Osteocyte (in vitro differentiated cells): ENCODE measurements around the gene OR52A1. TPM values are rescaled to one million over a fixed set of nuclear protein-coding genes. Genes with fewer than 3 reads are reported as not detected.
"Not testable (repeated sequence)": the region's sequence is repeated elsewhere in the genome, so short reads cannot be mapped to it uniquely, and the experiment has no call there.

Experiments used
- DNase-seq: peaks from one replicate; pipeline ENCODE4 v3.0.0; 2021; ENCODE audit warnings: mixed read lengths; ENCODE audit not compliant: unreplicated experiment; ENCODE audit errors: extremely low spot score
- H3K27ac Mint-ChIP-seq: one replicate; pipeline ENCODE4 v1.8.0; 2021; ENCODE audit warnings: mild to moderate bottlenecking, mixed read lengths; ENCODE audit not compliant: unreplicated experiment
- H3K27me3 Mint-ChIP-seq: one replicate; pipeline ENCODE4 v1.8.0; 2021; ENCODE audit warnings: mixed read lengths; ENCODE audit not compliant: unreplicated experiment
- H3K36me3 Mint-ChIP-seq: one replicate; pipeline ENCODE4 v1.8.0; 2021; ENCODE audit warnings: mixed read lengths; ENCODE audit not compliant: unreplicated experiment
- H3K4me1 Mint-ChIP-seq: one replicate; pipeline ENCODE4 v1.8.0; 2021; ENCODE audit warnings: mixed read lengths; ENCODE audit not compliant: unreplicated experiment
- H3K4me3 Mint-ChIP-seq: one replicate; pipeline ENCODE4 v1.8.0; 2021; ENCODE audit warnings: mild to moderate bottlenecking, moderate library complexity, mixed read lengths; ENCODE audit not compliant: unreplicated experiment
- H3K9me3 Mint-ChIP-seq: one replicate; pipeline ENCODE4 v1.8.0; 2021; ENCODE audit warnings: mixed read lengths; ENCODE audit not compliant: unreplicated experiment
- CTCF ChIP-seq: fragments of 200-600 bp; sonication (generic); IDR thresholded peaks from 2 replicates; pipeline ENCODE4 v1.5.0; 2021; ENCODE audit warnings: antibody characterized with exemption, mild to moderate bottlenecking, moderate library complexity
- total RNA-seq: library from RNA; stranded (reverse); gene quantifications from 2 replicates; pipeline ENCODE4 v1.2.1, GENCODE V29; 2021

Gene OR52A1
- total RNA-seq, 1 donor from 2014 or later, result not detected

- no peaks in the 10 kb centered on the region for H3K36me3 Mint-ChIP-seq
- H3K4me3 Mint-ChIP-seq, result no peak overlapping the region
- H3K27me3 Mint-ChIP-seq, result peaks cover 2% of the 10 kb centered on the region
- no peak overlapping the region for H3K27ac Mint-ChIP-seq
- no peak for TF ChIP-seq CTCF
- H3K4me1 Mint-ChIP-seq, result no peaks in the 10 kb centered on the region
- H3K9me3 Mint-ChIP-seq, result no peaks in the 10 kb centered on the region
- no peak for DNase-seq
Measured at GRCh38 chr11:5174934-5175333, 20.4 kb upstream of the OR52A1 start.

- H3K27me3 Mint-ChIP-seq, result peaks cover 4% of the 10 kb centered on the region
- no peaks in the 10 kb centered on the region for H3K9me3 Mint-ChIP-seq
- no peak overlapping the region for H3K4me3 Mint-ChIP-seq
- no peak overlapping the region for H3K27ac Mint-ChIP-seq
- no peaks in the 10 kb centered on the region for H3K36me3 Mint-ChIP-seq
- no peaks in the 10 kb centered on the region for H3K4me1 Mint-ChIP-seq
- TF ChIP-seq CTCF, result no peak
- no peak for DNase-seq
Measured at GRCh38 chr11:5171856-5172255, 17.3 kb upstream of the OR52A1 start.

- H3K4me1 Mint-ChIP-seq, H3K9me3 Mint-ChIP-seq, DNase-seq, H3K27me3 Mint-ChIP-seq, H3K36me3 Mint-ChIP-seq, H3K27ac Mint-ChIP-seq, H3K4me3 Mint-ChIP-seq: not testable (repeated sequence)
Measured at GRCh38 chr11:5165898-5166297, 11.3 kb upstream of the OR52A1 start.

- H3K27me3 Mint-ChIP-seq, H3K4me1 Mint-ChIP-seq, H3K9me3 Mint-ChIP-seq, DNase-seq, H3K27ac Mint-ChIP-seq, H3K4me3 Mint-ChIP-seq, H3K36me3 Mint-ChIP-seq: not testable (repeated sequence)
Measured at GRCh38 chr11:5164807-5165206, 10.2 kb upstream of the OR52A1 start.

- H3K27me3 Mint-ChIP-seq, DNase-seq, H3K27ac Mint-ChIP-seq: not testable (repeated sequence)
Measured at GRCh38 chr11:5161045-5161444, 6.5 kb upstream of the OR52A1 start.

GRCh38 chr11:5160217-5160616 is 5.7 kb upstream of the OR52A1 start:
- H3K4me3 Mint-ChIP-seq, H3K27me3 Mint-ChIP-seq: not testable (repeated sequence)

More at GRCh38 chr11:5161045-5161444, 6.5 kb upstream of the OR52A1 start:
- H3K36me3 Mint-ChIP-seq, H3K4me3 Mint-ChIP-seq, H3K9me3 Mint-ChIP-seq, H3K4me1 Mint-ChIP-seq: not testable (repeated sequence)

GRCh38 chr11:5159806-5160205 is 5.2 kb upstream of the OR52A1 start:
- no peak for DNase-seq
- TF ChIP-seq CTCF, result no peak
- Mint-ChIP-seq H3K4me1 (no peaks in the 10 kb centered on the region), H3K27ac (no peak overlapping the region), H3K36me3 (no peaks in the 10 kb centered on the region), H3K9me3 (no peaks in the 10 kb centered on the region), H3K27me3 (no peaks in the 10 kb centered on the region), H3K4me3 (no peak overlapping the region)

More at GRCh38 chr11:5160217-5160616, 5.7 kb upstream of the OR52A1 start:
- not testable (repeated sequence) for H3K4me1 Mint-ChIP-seq, DNase-seq, H3K36me3 Mint-ChIP-seq, H3K27ac Mint-ChIP-seq, H3K9me3 Mint-ChIP-seq
